Measurements from ENCODE around the gene NELL1.

The NELL1 gene

DNA sequence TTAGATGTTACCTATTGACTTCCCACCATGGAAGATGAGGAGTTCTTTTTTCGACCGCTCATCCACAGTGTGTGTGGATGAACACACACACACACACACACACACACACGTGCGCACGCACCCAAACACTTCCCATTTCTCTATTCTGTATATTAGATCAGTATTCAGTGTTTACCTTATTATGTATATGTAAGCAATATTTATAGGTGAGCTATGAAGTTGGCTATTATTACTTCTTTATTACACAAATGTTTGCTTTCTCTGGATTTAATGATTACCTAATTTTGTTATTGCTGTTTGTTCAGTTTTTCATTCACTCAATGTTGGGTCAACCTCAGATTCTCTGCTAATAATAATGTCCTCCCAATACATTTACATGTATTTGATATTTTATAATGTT, 721.0 kb downstream of the NELL1 start:
- DNase-seq: no peak
- intact Hi-C loops (cut with DNase I): no loop called here

GRCh38 chr11:21396342-21397008, 727.1 kb downstream of the NELL1 start:
- intact Hi-C loops (cut with DNase I): no loop called here
- no peak for DNase-seq

DNA sequence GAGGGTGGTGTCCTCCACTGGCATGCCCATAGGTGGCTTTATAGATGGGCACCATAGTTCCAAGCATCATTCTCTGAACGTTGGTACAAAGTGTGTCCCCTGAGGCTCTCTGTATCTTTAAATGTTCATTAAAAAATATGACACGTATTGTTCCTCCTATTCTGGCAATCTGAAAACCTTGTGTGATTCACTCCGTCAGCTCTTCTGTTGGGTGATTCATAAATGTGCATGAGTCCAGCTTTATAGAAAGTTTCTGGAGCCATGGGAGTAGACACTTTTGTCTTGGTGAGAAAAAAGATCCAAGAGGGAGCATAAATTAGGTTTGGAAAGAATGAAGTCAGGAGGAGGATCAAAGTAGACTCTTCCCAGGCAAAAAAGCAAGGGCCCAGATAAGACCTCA, 728.8 kb downstream of the NELL1 start:
- intact Hi-C loops (cut with DNase I): no loop called here
- no peak for DNase-seq

DNA sequence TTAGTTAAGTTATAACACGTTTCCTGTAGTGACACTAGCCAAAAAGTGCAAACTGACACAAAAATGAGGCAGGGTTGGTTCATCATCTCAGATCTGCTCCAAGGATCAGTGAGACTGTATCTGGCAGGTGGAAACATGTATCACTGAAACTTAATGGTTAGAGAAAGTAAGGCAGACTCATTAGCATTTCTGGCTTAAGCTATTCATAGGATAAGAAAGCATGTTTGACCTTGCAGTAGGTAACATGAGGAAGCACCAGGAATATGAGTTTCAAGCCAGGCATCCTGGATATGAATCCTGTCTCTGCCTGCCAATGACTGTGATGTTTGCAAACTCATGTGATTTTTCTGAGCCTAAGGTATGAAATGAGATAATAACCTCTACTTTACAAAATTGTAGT, 732.1 kb downstream of the NELL1 start:
- intact Hi-C loops (cut with DNase I): no loop called here
- DNase-seq: no peak

DNA sequence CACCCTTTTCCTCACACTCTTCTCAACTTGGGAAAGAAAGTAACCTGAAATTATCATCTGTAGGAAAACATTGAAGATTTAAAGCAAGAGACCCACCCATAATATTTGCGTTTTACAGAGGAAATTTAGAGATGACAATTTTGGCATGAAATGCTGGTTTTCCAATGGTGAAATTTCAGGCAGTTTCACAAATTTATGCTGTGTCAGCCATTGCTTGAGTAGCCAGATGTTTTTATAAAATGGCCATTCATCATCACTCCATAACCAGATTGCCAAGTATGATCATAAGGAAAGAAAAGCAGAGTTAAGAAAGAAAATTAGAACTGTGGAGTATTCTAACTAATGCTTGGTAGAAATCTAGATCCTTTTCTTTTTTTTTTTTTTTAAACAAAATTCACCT, 732.9 kb downstream of the NELL1 start:
- no peak for DNase-seq
- intact Hi-C loops (cut with DNase I): no loop called here

DNA sequence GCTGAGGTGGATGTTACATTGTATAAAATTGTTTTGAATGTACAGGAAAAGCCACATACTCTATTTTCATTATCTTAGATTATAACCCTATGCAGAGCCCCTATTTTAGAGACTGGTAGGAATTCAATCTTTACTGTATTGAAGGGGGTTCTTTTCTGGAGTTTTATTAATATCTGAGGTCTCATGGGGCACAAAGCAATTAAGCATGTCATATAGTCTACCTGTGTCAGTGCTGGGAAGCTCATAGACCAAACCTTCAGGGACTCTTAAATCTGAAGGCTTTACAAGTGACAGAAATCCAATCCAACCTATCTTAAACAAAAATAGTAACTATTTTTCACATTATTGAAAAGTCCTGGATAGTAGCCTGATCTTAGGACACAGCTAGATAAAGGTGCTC, 733.7 kb downstream of the NELL1 start:
- DNase-seq: no peak
- intact Hi-C loops (cut with DNase I): no loop called here

DNA sequence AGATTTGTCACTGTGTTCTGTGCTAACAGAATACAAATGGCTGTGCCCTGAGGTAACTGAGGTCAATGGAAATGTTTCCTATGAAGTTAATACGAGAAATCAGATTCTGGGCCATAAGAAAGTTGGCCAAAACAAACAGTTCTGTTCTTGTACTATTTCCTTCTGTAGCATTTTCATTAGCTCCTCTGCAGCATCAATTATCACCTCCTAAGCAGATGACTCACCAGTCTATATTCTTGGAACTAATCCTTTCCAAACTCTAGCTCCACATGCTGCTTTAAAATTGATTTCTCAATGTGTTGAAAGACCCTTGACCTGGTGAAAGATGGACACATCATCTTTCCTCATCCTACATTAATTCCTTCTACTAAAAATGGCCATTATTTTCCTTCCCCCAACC, 736.0 kb downstream of the NELL1 start:
- intact Hi-C loops (cut with DNase I): no loop called here
- DNase-seq: no peak

DNA sequence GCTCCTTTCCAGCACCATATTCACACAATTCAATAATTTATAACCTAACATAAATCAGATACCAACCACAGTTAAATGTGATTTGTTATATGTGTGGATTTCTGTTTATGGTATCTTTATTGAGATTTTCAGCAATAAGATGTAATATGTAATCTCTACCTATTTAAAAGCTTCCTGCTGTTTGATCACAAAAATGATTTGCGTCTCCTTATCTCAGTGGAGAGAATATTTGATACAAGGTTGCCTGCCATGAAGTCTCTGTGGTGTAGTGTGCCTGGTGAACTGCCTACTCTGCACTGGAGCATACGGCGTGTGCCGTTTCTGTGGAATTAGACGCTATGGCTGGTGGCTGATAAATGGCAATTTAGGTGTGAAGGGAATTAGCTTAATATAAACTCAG, 741.1 kb downstream of the NELL1 start:
- DNase-seq: no peak
- intact Hi-C loops (cut with DNase I): no loop called here

GRCh38 chr11:21411104-21411503, 741.7 kb downstream of the NELL1 start:
- intact Hi-C loops (cut with DNase I): no loop called here
- no peak for DNase-seq

DNA sequence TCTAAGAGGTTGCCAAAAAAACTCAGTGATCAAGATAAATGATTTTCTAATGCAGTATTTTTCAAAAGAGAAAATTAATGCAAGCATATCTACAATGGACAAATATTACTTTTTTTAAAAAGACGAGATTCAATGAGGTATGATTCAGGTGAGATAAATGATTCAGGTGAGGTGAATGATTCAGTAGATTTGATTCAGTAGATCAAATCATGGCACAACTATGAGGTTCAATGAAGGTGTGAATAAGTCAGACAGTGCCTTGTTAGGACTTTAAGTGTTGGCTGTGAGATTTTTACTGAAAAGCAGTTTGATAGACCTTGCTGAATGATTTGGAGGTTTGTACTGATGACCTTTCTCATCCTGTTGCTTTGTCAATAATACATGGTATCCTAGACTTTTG, 742.2 kb downstream of the NELL1 start:
- intact Hi-C loops (cut with DNase I): no loop called here
- no peak for DNase-seq

GRCh38 chr11:21412652-21413383, 743.4 kb downstream of the NELL1 start:
- no peak for DNase-seq
- intact Hi-C loops (cut with DNase I): no loop called here

DNA sequence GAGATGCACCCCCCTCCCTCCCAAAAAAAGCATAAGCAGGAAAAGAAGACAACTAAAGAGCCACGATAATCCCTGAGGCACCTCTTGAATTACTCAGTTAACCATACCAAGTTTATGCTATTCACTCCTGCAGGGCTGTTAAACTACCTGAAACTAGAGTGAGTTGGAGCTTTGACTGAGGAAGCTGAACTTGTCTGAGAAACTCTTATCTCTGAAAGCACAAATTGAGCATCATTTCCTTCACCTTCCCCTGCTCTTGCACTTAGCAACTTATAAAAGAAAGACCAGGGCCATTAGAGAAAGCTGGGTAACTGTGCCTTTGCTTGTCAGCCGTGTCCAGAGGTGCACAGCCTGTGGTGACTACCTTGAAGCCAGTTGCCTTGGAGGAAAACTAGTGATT, 745.6 kb downstream of the NELL1 start:
- DNase-seq: no peak
- intact Hi-C loops (cut with DNase I): no loop called here

DNA sequence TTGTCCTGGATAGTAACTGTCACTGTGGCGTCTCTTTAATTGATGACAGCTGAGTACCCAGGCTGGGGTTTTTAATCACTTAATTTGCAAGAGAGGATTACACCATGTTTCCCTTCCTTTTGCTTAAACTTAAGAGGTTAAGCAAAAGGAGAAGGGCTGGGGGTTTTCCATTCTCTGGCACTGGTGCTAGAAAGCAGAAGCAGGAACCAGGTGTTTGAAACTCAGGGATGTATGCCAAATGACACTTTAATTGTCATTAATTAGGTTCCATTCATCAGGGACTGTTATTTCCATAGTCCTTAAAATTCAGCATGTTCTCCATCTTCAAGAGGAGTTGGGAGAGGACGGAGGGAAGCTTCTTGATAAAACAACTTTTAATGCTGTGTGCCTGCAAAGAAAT, 746.2 kb downstream of the NELL1 start:
- DNase-seq: no peak
- intact Hi-C loops (cut with DNase I): no loop called here

DNA sequence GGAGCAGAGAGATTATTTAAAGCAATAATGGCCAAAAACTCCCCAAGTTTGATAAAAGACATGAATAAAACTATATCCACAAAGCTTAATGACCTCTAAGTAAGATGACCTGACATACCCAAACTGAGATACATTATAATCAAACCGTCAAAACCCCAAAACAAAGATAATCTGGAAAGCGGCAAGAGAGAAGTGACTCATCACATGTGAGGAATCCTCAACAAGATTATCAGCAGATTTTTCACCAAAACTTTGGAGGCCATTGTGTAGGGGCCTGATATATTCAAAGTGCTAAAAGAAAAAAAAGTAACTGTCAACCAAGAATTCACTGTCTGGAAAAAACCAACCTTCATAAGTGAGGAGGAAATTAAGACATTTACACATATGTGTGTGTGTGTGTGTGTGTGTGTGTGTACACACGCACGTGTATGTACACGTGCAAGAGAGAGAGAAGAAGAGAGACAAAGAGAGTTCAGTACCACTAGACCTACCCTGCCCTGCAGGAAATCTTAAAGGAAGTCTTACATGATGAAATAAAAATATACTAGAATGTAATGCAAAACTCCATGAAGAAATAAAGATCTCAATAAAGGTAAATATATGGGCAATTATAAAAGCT, 752.4 kb downstream of the NELL1 start:
- intact Hi-C loops (cut with DNase I): no loop called here
- no peak for DNase-seq

DNA sequence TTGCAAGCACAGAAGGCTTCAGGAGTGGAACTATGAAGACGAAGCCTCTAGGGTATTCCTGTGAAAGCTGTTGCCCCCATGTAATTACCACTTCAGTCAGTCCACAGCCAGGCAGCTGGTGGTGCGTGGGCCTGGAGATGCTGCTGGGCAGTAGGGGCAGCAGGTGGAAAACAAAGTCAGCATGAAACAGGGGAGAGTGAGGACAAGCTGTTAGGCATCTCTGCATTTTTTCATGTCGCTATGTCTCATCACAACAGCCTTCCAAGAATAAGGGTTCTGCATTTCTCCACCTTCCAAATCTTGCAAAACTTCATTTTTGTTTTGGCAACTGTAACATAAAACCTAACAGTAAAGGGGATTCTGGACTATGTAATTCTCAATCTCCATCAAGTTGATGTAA, 757.5 kb downstream of the NELL1 start:
- intact Hi-C loops (cut with DNase I): no loop called here
- DNase-seq: peak in 1 of 10 donors; percentile 37

GRCh38 chr11:21427726-21428125, 758.3 kb downstream of the NELL1 start:
- DNase-seq: no peak
- intact Hi-C loops (cut with DNase I): no loop called here

GRCh38 chr11:21428796-21429195, 759.4 kb downstream of the NELL1 start:
- no peak for DNase-seq
- intact Hi-C loops (cut with DNase I): no loop called here

DNA sequence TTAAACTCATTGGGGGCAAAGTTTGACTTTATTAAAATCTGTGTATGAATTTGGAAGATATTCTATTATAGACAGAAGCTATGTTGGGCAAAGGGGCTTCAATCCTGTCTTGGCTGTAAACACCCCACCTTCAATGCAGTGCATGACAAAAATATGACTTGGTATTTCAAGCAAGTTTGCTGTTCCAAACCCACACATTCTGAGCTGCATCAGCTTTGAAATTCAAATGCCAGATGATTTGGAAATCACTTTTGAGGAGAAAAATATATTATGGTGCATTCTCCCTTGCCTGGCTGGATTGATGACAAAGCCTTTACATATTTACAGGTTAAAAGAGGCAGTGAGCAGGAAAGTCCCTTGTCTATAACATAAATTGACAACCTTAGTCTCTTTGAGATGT, 760.0 kb downstream of the NELL1 start:
- no peak for DNase-seq
- intact Hi-C loops (cut with DNase I): no loop called here

DNA sequence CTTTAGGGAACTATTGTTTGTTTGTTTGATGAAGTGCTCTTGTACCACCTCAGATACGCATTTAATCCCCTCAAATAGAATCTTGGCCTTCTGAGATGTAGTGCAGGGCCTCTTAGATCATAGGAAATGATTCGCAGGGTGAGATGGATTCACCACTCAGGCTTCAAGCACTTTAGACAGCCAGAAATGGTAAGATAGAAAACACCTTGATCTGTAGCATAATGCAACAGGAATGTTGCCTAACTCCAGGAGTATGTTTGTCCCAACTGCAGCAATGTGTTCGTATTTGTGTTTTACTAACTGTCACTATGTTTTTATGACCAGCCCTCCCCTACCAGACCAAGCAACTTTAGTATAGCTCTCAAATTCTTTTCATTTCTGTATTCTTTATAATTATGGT, 761.2 kb downstream of the NELL1 start:
- intact Hi-C loops (cut with DNase I): no loop called here
- no peak for DNase-seq

- intact Hi-C loops (cut with DNase I): no loop called here
- DNase-seq: no peak
Observed at GRCh38 chr11:21446939-21447590, 777.7 kb downstream of the NELL1 start.

DNA sequence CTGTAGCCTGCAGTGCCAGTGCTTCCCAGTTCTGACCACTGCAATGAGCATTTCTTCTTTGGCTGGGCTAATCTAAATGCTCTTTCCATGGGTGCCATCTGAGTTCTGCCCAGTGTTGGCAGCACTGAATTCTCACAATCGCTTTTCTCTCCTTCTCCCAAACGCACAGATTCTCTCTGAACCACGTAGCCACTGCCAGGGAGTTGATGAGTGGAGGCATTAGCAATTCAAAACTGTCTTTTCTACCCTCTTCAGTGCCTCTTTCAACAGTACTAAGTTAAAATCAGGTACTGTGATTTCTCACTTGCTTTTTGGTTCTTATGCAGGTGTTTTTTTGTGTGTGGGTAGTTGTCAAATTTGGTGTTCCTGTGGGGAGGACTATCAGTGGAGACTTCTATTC, 778.5 kb downstream of the NELL1 start:
- intact Hi-C loops (cut with DNase I): no loop called here
- no peak for DNase-seq

DNA sequence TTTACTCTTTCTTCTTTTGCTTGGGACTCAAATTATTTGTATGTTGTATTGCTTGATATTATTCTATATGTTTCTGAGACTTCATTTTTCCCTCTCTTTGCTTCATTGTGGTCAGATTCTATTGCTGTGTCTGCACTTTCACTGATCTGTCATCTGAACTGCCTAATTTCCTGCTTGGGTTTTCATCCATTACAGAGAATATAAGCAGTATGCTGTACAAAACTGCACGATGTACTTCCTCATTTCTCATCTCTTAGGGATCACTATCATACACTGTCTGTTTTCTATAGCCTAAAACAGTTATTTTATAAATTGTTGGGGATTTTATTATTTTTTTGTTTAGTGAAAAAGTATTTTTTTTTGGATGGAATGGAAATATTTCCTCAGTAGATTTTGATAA, 786.8 kb downstream of the NELL1 start:
- DNase-seq: no peak
- intact Hi-C loops (cut with DNase I): no loop called here
